H9 (cell line): ENCODE results near the gene TEC. TPM values are rescaled to one million over a fixed set of nuclear protein-coding genes. Genes with fewer than 3 reads are reported as not detected.

ENCODE experiments used
- DNase-seq: peaks from one replicate; pipeline ENCODE4 v3.0.0-alpha.2; 2017
- H2AFZ ChIP-seq: one replicate; pipeline ENCODE4 v1.6.1; 2013; ENCODE audit warnings: mild to moderate bottlenecking, low read length, control low read depth, moderate library complexity
- H2AK5ac ChIP-seq: 2 replicates; pipeline ENCODE4 v1.6.1; 2013; ENCODE audit warnings: low read length, control low read depth, mixed read lengths; ENCODE audit not compliant: insufficient read length
- H2BK120ac ChIP-seq: one replicate; pipeline ENCODE4 v1.6.1; 2013; ENCODE audit warnings: low read depth, mild to moderate bottlenecking, low read length, control low read depth, inconsistent platforms; ENCODE audit not compliant: poor library complexity, severe bottlenecking
- H2BK12ac ChIP-seq: 2 replicates; pipeline ENCODE4 v1.6.1; 2013; ENCODE audit warnings: low read length, control low read depth, mixed read lengths, low read depth; ENCODE audit not compliant: insufficient read length
- H2BK15ac ChIP-seq: 2 replicates; pipeline ENCODE4 v1.6.1; 2013; ENCODE audit warnings: low read depth, low read length, control low read depth
- H2BK20ac ChIP-seq: one replicate; pipeline ENCODE4 v1.6.1; 2013; ENCODE audit warnings: low read depth, mild to moderate bottlenecking, low read length, control low read depth, inconsistent platforms; ENCODE audit not compliant: poor library complexity, severe bottlenecking
- H2BK5ac ChIP-seq: 2 replicates; pipeline ENCODE4 v1.6.1; 2013; ENCODE audit warnings: low read length, control low read depth, mixed read lengths; ENCODE audit not compliant: insufficient read length
- H3K14ac ChIP-seq: 2 replicates; pipeline ENCODE4 v1.6.1; 2013; ENCODE audit warnings: low read length, control low read depth; ENCODE audit not compliant: insufficient read depth
- H3K18ac ChIP-seq: 2 replicates; pipeline ENCODE4 v1.6.1; 2013; ENCODE audit warnings: low read depth, mild to moderate bottlenecking, mixed read lengths, low read length, control low read depth; ENCODE audit not compliant: insufficient read length
- H3K23ac ChIP-seq: 2 replicates; pipeline ENCODE4 v1.6.1; 2013; ENCODE audit warnings: low read length, control low read depth, mixed read lengths, low read depth; ENCODE audit not compliant: insufficient read length
- H3K23me2 ChIP-seq: 2 replicates; pipeline ENCODE4 v1.6.1; 2013; ENCODE audit warnings: low read depth, mild to moderate bottlenecking, mixed read lengths, low read length, control low read depth; ENCODE audit not compliant: insufficient read length, poor library complexity, severe bottlenecking
- H3K27ac ChIP-seq: 2 replicates; pipeline ENCODE4 v1.5.1; 2013; ENCODE audit warnings: low read length, control low read depth, mixed read lengths, low read depth; ENCODE audit not compliant: insufficient read length
- H3K27me3 ChIP-seq: 2 replicates; pipeline ENCODE4 v1.6.1; 2013; ENCODE audit warnings: low read length, control low read depth, inconsistent platforms; ENCODE audit not compliant: insufficient read depth
- H3K4ac ChIP-seq: 2 replicates; pipeline ENCODE4 v1.6.1; 2013; ENCODE audit warnings: low read depth, mild to moderate bottlenecking, control low read depth, inconsistent platforms, low read length, moderate library complexity
- H3K4me1 ChIP-seq: 2 replicates; pipeline ENCODE4 v1.6.1; 2013; ENCODE audit warnings: low read length, control low read depth, inconsistent platforms; ENCODE audit not compliant: insufficient read depth
- H3K4me2 ChIP-seq: 2 replicates; pipeline ENCODE4 v1.6.1; 2013; ENCODE audit warnings: low read length, control low read depth, mixed read lengths; ENCODE audit not compliant: insufficient read length, insufficient read depth
- H3K56ac ChIP-seq: 2 replicates; pipeline ENCODE4 v1.6.1; 2013; ENCODE audit warnings: low read depth, mild to moderate bottlenecking, mixed read lengths, low read length, control low read depth; ENCODE audit not compliant: insufficient read length
- H3K79me1 ChIP-seq: 2 replicates; pipeline ENCODE4 v1.6.1; 2013; ENCODE audit warnings: low read depth, mild to moderate bottlenecking, moderate library complexity, low read length, control low read depth, inconsistent platforms; ENCODE audit not compliant: insufficient read depth, poor library complexity, severe bottlenecking
- H3K79me2 ChIP-seq: 2 replicates; pipeline ENCODE4 v1.6.1; 2013; ENCODE audit warnings: low read length, control low read depth, inconsistent platforms; ENCODE audit not compliant: insufficient read depth
- H3K9ac ChIP-seq: 2 replicates; pipeline ENCODE4 v1.6.1; 2013; ENCODE audit warnings: low read length, control low read depth, mixed read lengths; ENCODE audit not compliant: insufficient read length; ENCODE audit errors: extremely low read depth
- H3K9me3 ChIP-seq: one replicate; pipeline ENCODE4 v1.6.1; 2013; ENCODE audit warnings: low read depth, low read length, inconsistent platforms; ENCODE audit not compliant: control insufficient read depth
- H3T11ph ChIP-seq: one replicate; pipeline ENCODE4 v1.6.1; 2013; ENCODE audit warnings: mild to moderate bottlenecking, low read length, control low read depth, inconsistent platforms
- H4K20me1 ChIP-seq: one replicate; pipeline ENCODE4 v1.6.1; 2013; ENCODE audit not compliant: control insufficient read depth, insufficient read length, insufficient read depth
- H4K5ac ChIP-seq: 2 replicates; pipeline ENCODE4 v1.6.1; 2013; ENCODE audit warnings: low read depth, mild to moderate bottlenecking, mixed read lengths, low read length, control low read depth; ENCODE audit not compliant: insufficient read length
- H4K8ac ChIP-seq: replicated peaks from 2 replicates; pipeline ENCODE4 v1.6.1; 2013; ENCODE audit warnings: low read length, control low read depth, mixed read lengths, low read depth; ENCODE audit not compliant: insufficient read length
- H4K91ac ChIP-seq: 2 replicates; pipeline ENCODE4 v1.6.1; 2013; ENCODE audit warnings: low read depth, mild to moderate bottlenecking, moderate library complexity, mixed read lengths, low read length, control low read depth; ENCODE audit not compliant: insufficient read length
- H3K27ac Mint-ChIP-seq, 3 experiments: 2 replicates in 2 of 3; 3 replicates in 1 of 3; pipeline ENCODE4 v1.8.0; 2020 to 2021; ENCODE audit warnings: mixed read lengths in 3 of 3, mild to moderate bottlenecking in 1 of 3, moderate library complexity in 1 of 3
- H3K27me3 Mint-ChIP-seq: 2 replicates; pipeline ENCODE4 v1.8.0; 2021; ENCODE audit warnings: low read depth, mild to moderate bottlenecking, moderate library complexity, mixed read lengths
- H3K36me3 Mint-ChIP-seq, 3 experiments: 2 replicates in 2 of 3; 3 replicates in 1 of 3; pipeline ENCODE4 v1.8.0; 2020 to 2021; ENCODE audit warnings: low read depth in 3 of 3, mixed read lengths in 3 of 3; ENCODE audit not compliant: insufficient read depth in 1 of 3
- H3K4me1 Mint-ChIP-seq, 2 experiments: 2 replicates each; pipeline ENCODE4 v1.8.0; 2020; ENCODE audit warnings: mixed read lengths in 2 of 2
- H3K4me3 Mint-ChIP-seq, 2 experiments: 2 replicates in 1 of 2; 3 replicates in 1 of 2; pipeline ENCODE4 v1.8.0; 2020 to 2021; ENCODE audit warnings: mild to moderate bottlenecking in 2 of 2, mixed read lengths in 2 of 2, moderate library complexity in 1 of 2
- H3K9me3 Mint-ChIP-seq, 2 experiments: 2 replicates in 1 of 2; 3 replicates in 1 of 2; pipeline ENCODE4 v1.8.0; 2020; ENCODE audit warnings: mild to moderate bottlenecking in 2 of 2, mixed read lengths in 2 of 2, moderate library complexity in 1 of 2
- total RNA-seq: library from RNA; stranded (reverse); gene quantifications from 2 replicates; pipeline ENCODE4 v1.2.1, GENCODE V29; 2021
- TF ChIP-seq, protein P1 (sequence below): fragments of 200-600 bp; sonication (generic); conservative IDR thresholded peaks from 3 replicates; pipeline ENCODE4 v1.8.0; 2021; ENCODE audit warnings: antibody characterized with exemption, mild to moderate bottlenecking

The TEC gene
- total RNA-seq, 1 experiment from 2014 or later, result 1.8 TPM

- Histone ChIP-seq H4K5ac (no peak overlapping the region), H2BK5ac (no peak overlapping the region), H4K20me1 (no peaks in the 10 kb centered on the region), H4K8ac (no peak overlapping the region), H2AK5ac (no peak overlapping the region), H2BK120ac (no peak overlapping the region), H3K23me2 (no peaks in the 10 kb centered on the region), H3K4ac (no peak overlapping the region), H3K27ac (no peak overlapping the region), H2BK12ac (no peak overlapping the region), H2BK20ac (no peak overlapping the region), H3K9ac (no peak overlapping the region), H3K27me3 (no peaks in the 10 kb centered on the region), H3K23ac (no peak overlapping the region), H3K18ac (no peak overlapping the region), H3K9me3 (no peaks in the 10 kb centered on the region), H2BK15ac (no peak overlapping the region), H3K14ac (no peak overlapping the region), H3T11ph (no peak overlapping the region), H3K79me2 (no peaks in the 10 kb centered on the region), H2AFZ (no peak overlapping the region), H4K91ac (no peak overlapping the region), H3K4me1 (no peaks in the 10 kb centered on the region), H3K4me2 (no peak overlapping the region), H3K56ac (no peak overlapping the region), H3K79me1 (no peaks in the 10 kb centered on the region)
- Mint-ChIP-seq H3K4me1 (no peaks in the 10 kb centered on the region), H3K4me3 (no peak overlapping the region), H3K27me3 (no peaks in the 10 kb centered on the region), H3K27ac (peak overlapping the region in 2 of 3 experiments; percentile 36 to 45; a peak in 2 of 7 replicates), H3K36me3 (no peaks in the 10 kb centered on the region; a peak in 3 of 7 replicates), H3K9me3 (no peaks in the 10 kb centered on the region)
- no peak for DNase-seq
- TF ChIP-seq, protein P1, sequence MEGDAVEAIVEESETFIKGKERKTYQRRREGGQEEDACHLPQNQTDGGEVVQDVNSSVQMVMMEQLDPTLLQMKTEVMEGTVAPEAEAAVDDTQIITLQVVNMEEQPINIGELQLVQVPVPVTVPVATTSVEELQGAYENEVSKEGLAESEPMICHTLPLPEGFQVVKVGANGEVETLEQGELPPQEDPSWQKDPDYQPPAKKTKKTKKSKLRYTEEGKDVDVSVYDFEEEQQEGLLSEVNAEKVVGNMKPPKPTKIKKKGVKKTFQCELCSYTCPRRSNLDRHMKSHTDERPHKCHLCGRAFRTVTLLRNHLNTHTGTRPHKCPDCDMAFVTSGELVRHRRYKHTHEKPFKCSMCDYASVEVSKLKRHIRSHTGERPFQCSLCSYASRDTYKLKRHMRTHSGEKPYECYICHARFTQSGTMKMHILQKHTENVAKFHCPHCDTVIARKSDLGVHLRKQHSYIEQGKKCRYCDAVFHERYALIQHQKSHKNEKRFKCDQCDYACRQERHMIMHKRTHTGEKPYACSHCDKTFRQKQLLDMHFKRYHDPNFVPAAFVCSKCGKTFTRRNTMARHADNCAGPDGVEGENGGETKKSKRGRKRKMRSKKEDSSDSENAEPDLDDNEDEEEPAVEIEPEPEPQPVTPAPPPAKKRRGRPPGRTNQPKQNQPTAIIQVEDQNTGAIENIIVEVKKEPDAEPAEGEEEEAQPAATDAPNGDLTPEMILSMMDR, result no peak
These were observed 131.8 kb downstream of the TEC start for GRCh38 chr4:48137846-48138245.
